WTC11 (cell line): ENCODE data around the gene IL2RA. TPM values are rescaled to one million over a fixed set of nuclear protein-coding genes. Genes with fewer than 3 reads are reported as not detected.

ENCODE experiments used
- ATAC-seq: fragments of 200-7000 bp; cut with Tn5 transposase; 2 replicates; pipeline ENCODE4 v1.10.0; 2021; ENCODE audit warnings: mild to moderate bottlenecking, moderate library complexity
- CTCF ChIA-PET: fragments of 300-600 bp; sonication (Branson Sonifier 250); formaldehyde crosslinking; loops from one replicate; lab custom pipeline; 2021; ENCODE audit warnings: antibody characterized with exemption; lab: Charles Lee
- POLR2A ChIA-PET: fragments of 350-600 bp; sonication (Branson Sonifier 250); formaldehyde crosslinking; loops from one replicate; lab custom pipeline; 2021; ENCODE audit warnings: antibody characterized with exemption; lab: Charles Lee
- DNase-seq: peaks from one replicate; pipeline ENCODE4 v3.0.0; 2021; ENCODE audit warnings: low spot score
- H3K27ac Mint-ChIP-seq: 2 replicates; pipeline ENCODE4 v1.8.0; 2021; ENCODE audit warnings: mixed read lengths
- H3K27me3 Mint-ChIP-seq: 2 replicates; pipeline ENCODE4 v1.8.0; 2021; ENCODE audit warnings: low read depth, mild to moderate bottlenecking, moderate library complexity, mixed read lengths
- H3K36me3 Mint-ChIP-seq: 2 replicates; pipeline ENCODE4 v1.8.0; 2021; ENCODE audit warnings: mixed read lengths
- H3K4me1 Mint-ChIP-seq: 2 replicates; pipeline ENCODE4 v1.8.0; 2022; ENCODE audit warnings: mixed read lengths
- H3K4me3 Mint-ChIP-seq: 2 replicates; pipeline ENCODE4 v1.8.0; 2021; ENCODE audit warnings: mild to moderate bottlenecking, moderate library complexity, mixed read lengths
- H3K9me3 Mint-ChIP-seq: 2 replicates; pipeline ENCODE4 v1.8.0; 2021; ENCODE audit warnings: mixed read lengths
- ATF3 ChIP-seq: sonication (generic); formaldehyde crosslinking; conservative IDR thresholded peaks from 2 replicates; pipeline ENCODE4 v1.8.1; 2022; ENCODE audit warnings: mild to moderate bottlenecking, missing genetic modification reagents
- ATF6 ChIP-seq: sonication (generic); formaldehyde crosslinking; IDR thresholded peaks from 2 replicates; pipeline ENCODE4 v1.8.1; 2023; ENCODE audit warnings: mild to moderate bottlenecking, missing genetic modification reagents
- CBFB ChIP-seq: sonication (generic); formaldehyde crosslinking; IDR thresholded peaks from 2 replicates; pipeline ENCODE4 v1.8.1; 2022; ENCODE audit warnings: mild to moderate bottlenecking, low read depth, missing genetic modification reagents
- E2F1 ChIP-seq: sonication (generic); formaldehyde crosslinking; IDR thresholded peaks from 2 replicates; pipeline ENCODE4 v1.8.0; 2022; ENCODE audit warnings: mild to moderate bottlenecking, missing genetic modification reagents
- E2F4 ChIP-seq: sonication (generic); formaldehyde crosslinking; IDR thresholded peaks from 2 replicates; pipeline ENCODE4 v1.8.1; 2022; ENCODE audit warnings: low read depth, mild to moderate bottlenecking, moderate library complexity, missing genetic modification reagents, borderline replicate concordance
- FOXP4 ChIP-seq: sonication (generic); formaldehyde crosslinking; IDR thresholded peaks from 2 replicates; pipeline ENCODE4 v1.8.0; 2022; ENCODE audit warnings: mild to moderate bottlenecking, missing genetic modification reagents
- IRF1 ChIP-seq: sonication (generic); formaldehyde crosslinking; IDR thresholded peaks from 2 replicates; pipeline ENCODE4 v1.8.0; 2023; ENCODE audit warnings: missing genetic modification reagents
- MLX ChIP-seq: sonication (generic); formaldehyde crosslinking; IDR thresholded peaks from 2 replicates; pipeline ENCODE4 v1.8.1; 2023; ENCODE audit warnings: mild to moderate bottlenecking, missing genetic modification reagents, moderate library complexity
- MYBL2 ChIP-seq: sonication (generic); formaldehyde crosslinking; IDR thresholded peaks from 2 replicates; pipeline ENCODE4 v1.8.1; 2023; ENCODE audit warnings: mild to moderate bottlenecking, moderate library complexity, missing genetic modification reagents
- NR3C1 ChIP-seq: sonication (generic); formaldehyde crosslinking; conservative IDR thresholded peaks from 2 replicates; pipeline ENCODE4 v1.8.1; 2023; ENCODE audit warnings: low read depth, mild to moderate bottlenecking, missing genetic modification reagents
- PRDM15 ChIP-seq: sonication (generic); formaldehyde crosslinking; IDR thresholded peaks from 2 replicates; pipeline ENCODE4 v1.8.0; 2022; ENCODE audit warnings: missing genetic modification reagents
- SMAD3 ChIP-seq: sonication (generic); formaldehyde crosslinking; IDR thresholded peaks from 2 replicates; pipeline ENCODE4 v1.8.0; 2022; ENCODE audit warnings: missing genetic modification reagents, mild to moderate bottlenecking, borderline replicate concordance
- TEAD1 ChIP-seq: sonication (generic); formaldehyde crosslinking; IDR thresholded peaks from 2 replicates; pipeline ENCODE4 v1.8.0; 2022; ENCODE audit warnings: mild to moderate bottlenecking, missing genetic modification reagents
- USF1 ChIP-seq: sonication (generic); formaldehyde crosslinking; IDR thresholded peaks from 2 replicates; pipeline ENCODE4 v1.8.0; 2022; ENCODE audit warnings: mild to moderate bottlenecking, missing genetic modification reagents
- ZBTB21 ChIP-seq: sonication (generic); formaldehyde crosslinking; IDR thresholded peaks from 2 replicates; pipeline ENCODE4 v1.8.1; 2023; ENCODE audit warnings: mild to moderate bottlenecking, missing genetic modification reagents, borderline replicate concordance
- ZNF138 ChIP-seq: sonication (generic); formaldehyde crosslinking; conservative IDR thresholded peaks from 2 replicates; pipeline ENCODE4 v1.8.1; 2022; ENCODE audit warnings: mild to moderate bottlenecking, moderate library complexity, missing genetic modification reagents
- ZNF423 ChIP-seq: fragments of 250-450 bp; sonication (Bioruptor Pico); IDR thresholded peaks from 2 replicates; pipeline ENCODE4 v2.1.2; 2022; ENCODE audit warnings: mild to moderate bottlenecking, moderate library complexity
- ZNF671 ChIP-seq: fragments of 250-450 bp; sonication (Bioruptor Pico); IDR thresholded peaks from 2 replicates; pipeline ENCODE4 v1.8.0; 2021; ENCODE audit warnings: mild to moderate bottlenecking
- total RNA-seq: library from RNA; stranded (reverse); gene quantifications from 3 replicates; pipeline ENCODE4 v1.2.3, GENCODE V29; 2021

IL2RA gene
- total RNA-seq, 1 experiment from 2014 or later, result 0.31 TPM

- DNase-seq (no peak), ATAC-seq (no peak)
- peaks cover 10% of the 10 kb centered on the region for H3K9me3 Mint-ChIP-seq
- ChIA-PET POLR2A (no interaction called here), CTCF (interaction anchor here (1.2 kb wide), 1 partner anchor 22 kb away, joined by 3 read pairs; no protein-coding TSS in a partner anchor)
- H3K36me3 Mint-ChIP-seq, result peaks cover 8% of the 10 kb centered on the region
- H3K27ac Mint-ChIP-seq, result no peak overlapping the region
- no peak for TF ChIP-seq ZBTB21 (CRISPR knock-in tag)
- no peaks in the 10 kb centered on the region for H3K4me1 Mint-ChIP-seq
- no peak overlapping the region for H3K4me3 Mint-ChIP-seq
- H3K27me3 Mint-ChIP-seq, result no peaks in the 10 kb centered on the region
Measured at GRCh38 chr10:6035101-6035834, 26.9 kb downstream of the IL2RA start.

GRCh38 chr10:6034371-6034770 is 27.8 kb downstream of the IL2RA start:
- H3K4me1 Mint-ChIP-seq, result no peaks in the 10 kb centered on the region
- ChIA-PET CTCF (interaction anchor here (0.9 kb wide), 1 partner anchor 40 kb away, joined by 3 read pairs; no protein-coding TSS in a partner anchor), POLR2A (no interaction called here)
- no peak for ATAC-seq
- TF ChIP-seq ATF6 (no peak), TEAD1 (CRISPR knock-in tag) (no peak), CBFB (CRISPR knock-in tag) (no peak), SMAD3 (no peak), ATF3 (CRISPR knock-in tag) (no peak), PRDM15 (CRISPR knock-in tag) (no peak), E2F1 (CRISPR knock-in tag) (no peak)
- DNase-seq, result no peak
- H3K4me3 Mint-ChIP-seq, result no peak overlapping the region
- H3K27me3 Mint-ChIP-seq, result no peaks in the 10 kb centered on the region
- no peak overlapping the region for H3K27ac Mint-ChIP-seq
- peaks cover 15% of the 10 kb centered on the region for H3K9me3 Mint-ChIP-seq
- peaks cover 12% of the 10 kb centered on the region for H3K36me3 Mint-ChIP-seq

GRCh38 chr10:6033954-6034353 is 28.2 kb downstream of the IL2RA start:
- CTCF ChIA-PET, result interaction anchor here (0.9 kb wide), 1 partner anchor 40 kb away, joined by 3 read pairs; no protein-coding TSS in a partner anchor
- Mint-ChIP-seq H3K36me3 (peaks cover 12% of the 10 kb centered on the region), H3K9me3 (peaks cover 15% of the 10 kb centered on the region), H3K27me3 (no peaks in the 10 kb centered on the region), H3K27ac (no peak overlapping the region), H3K4me3 (no peak overlapping the region), H3K4me1 (no peaks in the 10 kb centered on the region)
- POLR2A ChIA-PET, result no interaction called here
- DNase-seq, result no peak
- no peak for ATAC-seq
- TF ChIP-seq FOXP4 (CRISPR knock-in tag) (no peak), MLX (CRISPR knock-in tag) (no peak), E2F4 (CRISPR knock-in tag) (no peak), ZNF138 (no peak), MYBL2 (CRISPR knock-in tag) (no peak), NR3C1 (no peak), ZNF671 (no peak), IRF1 (CRISPR knock-in tag) (no peak), USF1 (CRISPR knock-in tag) (no peak), ZNF423 (CRISPR knock-in tag) (no peak)
